ENCODE measurements around the gene BIRC2. TPM values are rescaled to one million over a fixed set of nuclear protein-coding genes. Genes with fewer than 3 reads are reported as not detected.

Gene BIRC2
- total and polyA plus RNA-seq, 9 of the 15 experiments (the other 6 are each of a cell fraction or from before 2014, with no cell fraction given) = 14.3 to 45.9 (median 20.7) TPM

GRCh38 chr11:102341844-102342318 is 5.1 kb upstream of the BIRC2 start (continued):
- TF ChIP-seq ZNF398 (CRISPR knock-in tag; IDR thresholded peaks at IDR 0.05) (no peak), HNRNPH1 (optimal IDR thresholded peaks at IDR 0.05; ENCODE audit: low read depth, low read length) (no peak), REST (IDR thresholded peaks at IDR 0.05; ENCODE audit: borderline replicate concordance) (peak; percentile 85; the same call in 1 of the 2 replicates), REST (CRISPR knock-in tag; IDR thresholded peaks at IDR 0.05; ENCODE audit: low read depth) (no peak), NR4A1 (CRISPR knock-in tag; IDR thresholded peaks at IDR 0.05) (no peak), NR4A1 (tag; IDR thresholded peaks at IDR 0.05) (peak; percentile 86), SETDB1 (IDR thresholded peaks at IDR 0.05; ENCODE audit: low read length) (no peak), RNF2 (IDR thresholded peaks at IDR 0.05) (no peak), CHD2 (IDR thresholded peaks at IDR 0.05; ENCODE audit: low read depth, low read length) (no peak), OTX1 (CRISPR knock-in tag; IDR thresholded peaks at IDR 0.05) (peak; percentile 86), COPS2 (conservative IDR thresholded peaks at IDR 0.05) (no peak), GATA2 (CRISPR knock-in tag; IDR thresholded peaks at IDR 0.05) (peak; percentile 94), PML (IDR thresholded peaks at IDR 0.05; ENCODE audit: low read length) (peak; percentile 96), SMARCA4 (IDR thresholded peaks at IDR 0.05) (peak; percentile 99), MAFF (IDR thresholded peaks at IDR 0.05; ENCODE audit: low read length) (no peak), ZNF696 (CRISPR knock-in tag; conservative IDR thresholded peaks at IDR 0.05) (no peak), BHLHE40 (IDR thresholded peaks at IDR 0.05; ENCODE audit: low read length) (no peak), RBBP5 (IDR thresholded peaks at IDR 0.05; ENCODE audit: borderline replicate concordance, insufficient read depth, low read length, poor library complexity, severe bottlenecking) (no peak), NFE2 (IDR thresholded peaks at IDR 0.05; ENCODE audit: low read depth) (peak; percentile 24; the same call in 1 of the 2 replicates), TEAD1 (CRISPR knock-in tag; IDR thresholded peaks at IDR 0.05) (peak; percentile 27 to 84; a peak in 2 of 4 replicates), ZNF785 (CRISPR knock-in tag; IDR thresholded peaks at IDR 0.05) (no peak), BRD9 (IDR thresholded peaks at IDR 0.05; ENCODE audit: low read depth, partially characterized antibody) (peak; percentile 76), ZNF347 (CRISPR knock-in tag; IDR thresholded peaks at IDR 0.05; ENCODE audit: low read depth) (no peak)

All from K562 (cell line).